HepG2 (cell line): ENCODE results near the gene SLC17A5. TPM values are rescaled to one million over a fixed set of nuclear protein-coding genes. Genes with fewer than 3 reads are reported as not detected.
A peak's percentile ranks its signal among the peaks of the same experiment; 100 is the strongest.

ENCODE experiments used
- CAMTA2 ChIP-seq: sonication (generic); formaldehyde crosslinking; IDR thresholded peaks from 2 replicates; pipeline ENCODE4 v1.4.0; 2020; ENCODE audit warnings: mild to moderate bottlenecking, missing genetic modification reagents, borderline replicate concordance
- CENPT ChIP-seq: sonication (generic); formaldehyde crosslinking; IDR thresholded peaks from 2 replicates; pipeline ENCODE4 v1.8.0; 2022; ENCODE audit warnings: low read depth, mild to moderate bottlenecking, moderate library complexity, missing genetic modification reagents
- GFI1 ChIP-seq: sonication (generic); formaldehyde crosslinking; IDR thresholded peaks from 2 replicates; pipeline ENCODE4 v1.5.0; 2020; ENCODE audit warnings: missing genetic modification reagents, mild to moderate bottlenecking, borderline replicate concordance
- ISL2 ChIP-seq: sonication (generic); formaldehyde crosslinking; IDR thresholded peaks from 2 replicates; pipeline ENCODE4 v1.5.0; 2020; ENCODE audit warnings: missing genetic modification reagents
- KAT2B ChIP-seq: fragments of 150-350 bp; IDR thresholded peaks from 2 replicates; pipeline ENCODE4 v1.6.1; 2014; ENCODE audit warnings: low read depth, low read length, borderline replicate concordance
- NONO ChIP-seq, 2 experiments: fragments of 450-650 bp in 1 of 2; sonication (generic) in 1 of 2; formaldehyde crosslinking in 1 of 2; IDR thresholded peaks in 1 of 2; conservative IDR thresholded peaks in 1 of 2; 2 replicates each; pipeline versions ENCODE4 v1.6.1 to v1.8.0; 2017 to 2022; ENCODE audit warnings: mild to moderate bottlenecking in 1 of 2, missing genetic modification reagents in 1 of 2, moderate library complexity in 1 of 2
- POLR2A ChIP-seq, 2 experiments: IDR thresholded peaks; 2 replicates each; pipeline ENCODE4 v1.6.1; 2011; ENCODE audit warnings: low read depth in 2 of 2, low read length in 2 of 2, mild to moderate bottlenecking in 1 of 2, moderate library complexity in 1 of 2; ENCODE audit not compliant: insufficient read depth in 1 of 2
- SMAD1 ChIP-seq: sonication (generic); formaldehyde crosslinking; IDR thresholded peaks from 2 replicates; pipeline ENCODE4 v1.4.0; 2020; ENCODE audit warnings: missing genetic modification reagents, low read depth, mild to moderate bottlenecking, borderline replicate concordance
- SRY ChIP-seq: sonication (generic); formaldehyde crosslinking; IDR thresholded peaks from 2 replicates; pipeline ENCODE4 v1.8.0; 2022; ENCODE audit warnings: mild to moderate bottlenecking, missing genetic modification reagents
- YEATS2 ChIP-seq: sonication (generic); formaldehyde crosslinking; IDR thresholded peaks from 2 replicates; pipeline ENCODE4 v1.4.0; 2020; ENCODE audit warnings: missing genetic modification reagents, borderline replicate concordance
- ZNF274 ChIP-seq: sonication (generic); formaldehyde crosslinking; IDR thresholded peaks from 2 replicates; pipeline ENCODE4 v1.5.1; 2020; ENCODE audit warnings: mild to moderate bottlenecking, missing genetic modification reagents
- ZNF503 ChIP-seq: sonication (generic); formaldehyde crosslinking; IDR thresholded peaks from 2 replicates; pipeline ENCODE4 v1.4.0; 2020; ENCODE audit warnings: missing genetic modification reagents
- ZNF746 ChIP-seq: sonication (generic); formaldehyde crosslinking; IDR thresholded peaks from 2 replicates; pipeline ENCODE4 v1.8.0; 2022; ENCODE audit warnings: mild to moderate bottlenecking, missing genetic modification reagents
- ZSCAN22 ChIP-seq: sonication (generic); formaldehyde crosslinking; IDR thresholded peaks from 2 replicates; pipeline ENCODE4 v1.4.0; 2020; ENCODE audit warnings: mild to moderate bottlenecking, missing genetic modification reagents
- polyA plus RNA-seq, 8 experiments: library from polyadenylated mRNA; depleted of rRNA in 3 of 8; stranded (reverse) in 7 of 8; unstranded in 1 of 8; fragments of >200 nt; fragmentation: Illumina TruSeq in 4 of 8; extraction: Trizol in 4 of 8; gene quantifications; 2 replicates each; pipeline versions ENCODE4 v1.2.1 to v1.2.3, GENCODE V29; 2011 to 2016; ENCODE audit warnings: low read depth in 4 of 8, missing spikeins in 1 of 8, mixed read lengths in 1 of 8; ENCODE audit not compliant: insufficient read depth in 1 of 8
- total RNA-seq, 5 experiments: library from RNA; depleted of rRNA; stranded (reverse); fragments of >200 nt; fragmentation: Illumina TruSeq; extraction: Trizol; gene quantifications; 2 replicates each; pipeline ENCODE4 v1.2.3, GENCODE V29; 2016; ENCODE audit warnings: low read depth in 1 of 5
- TF ChIP-seq, protein P1 (sequence below): sonication (generic); formaldehyde crosslinking; IDR thresholded peaks from 2 replicates; pipeline ENCODE4 v1.5.0; 2020; ENCODE audit warnings: missing genetic modification reagents
- TF ChIP-seq, protein P2 (sequence below): sonication (generic); formaldehyde crosslinking; conservative IDR thresholded peaks from 2 replicates; pipeline ENCODE4 v1.4.0; 2020; ENCODE audit warnings: mild to moderate bottlenecking, missing genetic modification reagents, moderate library complexity
- TF ChIP-seq, protein P3 (sequence below): sonication (generic); formaldehyde crosslinking; conservative IDR thresholded peaks from 2 replicates; pipeline ENCODE4 v1.8.1; 2023; ENCODE audit warnings: missing genetic modification reagents

The SLC17A5 gene
- total and polyA plus RNA-seq, 2 of the 13 experiments (the other 11 are each of a cell fraction or from before 2014, with no cell fraction given) = 18.3 to 20.5 TPM

DNA sequence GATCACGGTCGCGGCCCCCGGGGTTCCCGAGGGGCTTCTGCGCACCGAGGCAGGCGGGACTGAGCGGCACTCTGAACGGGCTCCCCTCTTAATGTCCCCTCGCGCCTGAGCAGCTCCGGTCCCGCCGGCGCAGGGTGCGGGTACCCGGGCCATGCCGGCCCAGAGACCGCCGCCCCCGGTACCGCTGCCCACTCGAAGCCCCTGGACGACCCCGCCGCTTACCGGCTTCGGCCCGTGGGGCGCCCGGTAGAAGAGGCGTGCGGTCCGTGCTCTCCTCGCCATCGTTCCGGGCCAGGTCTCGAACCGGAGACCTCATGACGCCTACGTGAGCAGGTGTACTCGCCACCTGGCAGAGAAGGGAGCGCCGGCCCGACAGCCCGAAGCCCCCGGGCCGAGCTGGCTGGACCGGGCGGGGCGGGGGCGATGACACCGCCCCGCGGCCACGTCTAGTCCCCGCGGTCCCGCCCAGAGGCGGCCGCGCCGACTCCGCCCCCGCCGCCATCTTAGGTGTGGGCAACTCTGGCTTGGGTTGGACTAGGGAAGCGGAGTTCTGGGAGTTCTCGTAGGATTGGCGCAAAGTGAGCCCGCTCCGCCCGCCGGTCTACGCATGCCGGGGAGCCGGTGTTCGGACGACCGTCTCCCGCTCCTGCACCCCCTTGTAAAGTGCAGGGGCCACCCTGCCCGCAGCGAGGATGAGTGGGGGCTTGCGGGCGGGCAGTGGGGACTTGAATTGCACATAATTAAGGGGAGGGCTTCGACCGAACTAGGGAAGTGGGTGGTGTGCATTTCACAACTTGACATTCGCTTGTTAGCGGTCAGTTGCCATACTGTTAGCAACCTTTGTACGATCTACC lies at the start of gene SLC17A5 (continued):
- TF ChIP-seq, protein P1, sequence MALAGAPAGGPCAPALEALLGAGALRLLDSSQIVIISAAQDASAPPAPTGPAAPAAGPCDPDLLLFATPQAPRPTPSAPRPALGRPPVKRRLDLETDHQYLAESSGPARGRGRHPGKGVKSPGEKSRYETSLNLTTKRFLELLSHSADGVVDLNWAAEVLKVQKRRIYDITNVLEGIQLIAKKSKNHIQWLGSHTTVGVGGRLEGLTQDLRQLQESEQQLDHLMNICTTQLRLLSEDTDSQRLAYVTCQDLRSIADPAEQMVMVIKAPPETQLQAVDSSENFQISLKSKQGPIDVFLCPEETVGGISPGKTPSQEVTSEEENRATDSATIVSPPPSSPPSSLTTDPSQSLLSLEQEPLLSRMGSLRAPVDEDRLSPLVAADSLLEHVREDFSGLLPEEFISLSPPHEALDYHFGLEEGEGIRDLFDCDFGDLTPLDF (CRISPR knock-in tag) = peak; percentile 74; the same call in 1 of the 2 replicates
- no peak for TF ChIP-seq SRY
- TF ChIP-seq GFI1 (CRISPR knock-in tag) = no peak; the same call in 1 of the 2 replicates
- TF ChIP-seq NONO (IDR thresholded peaks at IDR 0.05) = no peak
- TF ChIP-seq NONO (CRISPR knock-in tag; conservative IDR thresholded peaks at IDR 0.05) = no peak; the same call in 1 of the 2 replicates
- TF ChIP-seq CENPT (CRISPR knock-in tag) = no peak
- peak; percentile 57; the same call in 1 of the 2 replicates for TF ChIP-seq ZNF503 (CRISPR knock-in tag)
- TF ChIP-seq POLR2A (IDR thresholded peaks at IDR 0.05; ENCODE audit: insufficient read depth in 1 of 2, low read depth in 2 of 2, low read length in 2 of 2) = peak; percentile 68 to 87
- TF ChIP-seq KAT2B = no peak
- TF ChIP-seq ZSCAN22 (CRISPR knock-in tag) = no peak
- TF ChIP-seq ZNF274 = peak; percentile 9; the same call in 1 of the 2 replicates
- TF ChIP-seq YEATS2 (CRISPR knock-in tag) = peak; percentile 83
- TF ChIP-seq, protein P2, sequence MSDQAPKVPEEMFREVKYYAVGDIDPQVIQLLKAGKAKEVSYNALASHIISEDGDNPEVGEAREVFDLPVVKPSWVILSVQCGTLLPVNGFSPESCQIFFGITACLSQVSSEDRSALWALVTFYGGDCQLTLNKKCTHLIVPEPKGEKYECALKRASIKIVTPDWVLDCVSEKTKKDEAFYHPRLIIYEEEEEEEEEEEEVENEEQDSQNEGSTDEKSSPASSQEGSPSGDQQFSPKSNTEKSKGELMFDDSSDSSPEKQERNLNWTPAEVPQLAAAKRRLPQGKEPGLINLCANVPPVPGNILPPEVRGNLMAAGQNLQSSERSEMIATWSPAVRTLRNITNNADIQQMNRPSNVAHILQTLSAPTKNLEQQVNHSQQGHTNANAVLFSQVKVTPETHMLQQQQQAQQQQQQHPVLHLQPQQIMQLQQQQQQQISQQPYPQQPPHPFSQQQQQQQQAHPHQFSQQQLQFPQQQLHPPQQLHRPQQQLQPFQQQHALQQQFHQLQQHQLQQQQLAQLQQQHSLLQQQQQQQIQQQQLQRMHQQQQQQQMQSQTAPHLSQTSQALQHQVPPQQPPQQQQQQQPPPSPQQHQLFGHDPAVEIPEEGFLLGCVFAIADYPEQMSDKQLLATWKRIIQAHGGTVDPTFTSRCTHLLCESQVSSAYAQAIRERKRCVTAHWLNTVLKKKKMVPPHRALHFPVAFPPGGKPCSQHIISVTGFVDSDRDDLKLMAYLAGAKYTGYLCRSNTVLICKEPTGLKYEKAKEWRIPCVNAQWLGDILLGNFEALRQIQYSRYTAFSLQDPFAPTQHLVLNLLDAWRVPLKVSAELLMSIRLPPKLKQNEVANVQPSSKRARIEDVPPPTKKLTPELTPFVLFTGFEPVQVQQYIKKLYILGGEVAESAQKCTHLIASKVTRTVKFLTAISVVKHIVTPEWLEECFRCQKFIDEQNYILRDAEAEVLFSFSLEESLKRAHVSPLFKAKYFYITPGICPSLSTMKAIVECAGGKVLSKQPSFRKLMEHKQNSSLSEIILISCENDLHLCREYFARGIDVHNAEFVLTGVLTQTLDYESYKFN (CRISPR knock-in tag) = peak; percentile 48; the same call in 1 of the 2 replicates
- TF ChIP-seq ISL2 (CRISPR knock-in tag) = 0 out of 2 replicates have a peak, but pooled peaks have one; percentile 28
- TF ChIP-seq, protein P3, sequence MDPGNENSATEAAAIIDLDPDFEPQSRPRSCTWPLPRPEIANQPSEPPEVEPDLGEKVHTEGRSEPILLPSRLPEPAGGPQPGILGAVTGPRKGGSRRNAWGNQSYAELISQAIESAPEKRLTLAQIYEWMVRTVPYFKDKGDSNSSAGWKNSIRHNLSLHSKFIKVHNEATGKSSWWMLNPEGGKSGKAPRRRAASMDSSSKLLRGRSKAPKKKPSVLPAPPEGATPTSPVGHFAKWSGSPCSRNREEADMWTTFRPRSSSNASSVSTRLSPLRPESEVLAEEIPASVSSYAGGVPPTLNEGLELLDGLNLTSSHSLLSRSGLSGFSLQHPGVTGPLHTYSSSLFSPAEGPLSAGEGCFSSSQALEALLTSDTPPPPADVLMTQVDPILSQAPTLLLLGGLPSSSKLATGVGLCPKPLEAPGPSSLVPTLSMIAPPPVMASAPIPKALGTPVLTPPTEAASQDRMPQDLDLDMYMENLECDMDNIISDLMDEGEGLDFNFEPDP (CRISPR knock-in tag) = 0 out of 2 replicates have a peak, but pooled peaks have one; percentile 66
- TF ChIP-seq SMAD1 (CRISPR knock-in tag) = 0 out of 2 replicates have a peak, but pooled peaks have one; percentile 32
- TF ChIP-seq ZNF746 (CRISPR knock-in tag) = 0 out of 2 replicates have a peak, but pooled peaks have one; percentile 23
- TF ChIP-seq CAMTA2 (CRISPR knock-in tag) = no peak
